ENCODE results near the gene PIGP. TPM values are rescaled to one million over a fixed set of nuclear protein-coding genes. Genes with fewer than 3 reads are reported as not detected.

Gene PIGP
- total RNA-seq, 1 donor from 2014 or later, result 15.9 TPM

GRCh38 chr21:37026499-37026898 lies 46.4 kb downstream of the PIGP start:
- no peak overlapping the region for H3K4me3 ChIP-seq (ENCODE audit: low read depth, low read length)
- H3K27me3 ChIP-seq (ENCODE audit: control insufficient read depth, insufficient read depth, low read length), result no peaks in the 10 kb centered on the region
- no peak for TF ChIP-seq CTCF (IDR thresholded peaks at IDR 0.05; ENCODE audit: insufficient read depth, low read length, poor library complexity, severe bottlenecking)
- no peak for DNase-seq (ENCODE audit: low read depth)
- no peaks in the 10 kb centered on the region for H3K36me3 ChIP-seq (ENCODE audit: control insufficient read depth, insufficient read depth, low read length)

GRCh38 chr21:37017951-37018679 lies 54.8 kb downstream of the PIGP start:
- Histone ChIP-seq H3K27me3 (ENCODE audit: control insufficient read depth, insufficient read depth, low read length) (no peaks in the 10 kb centered on the region), H3K36me3 (ENCODE audit: control insufficient read depth, insufficient read depth, low read length) (no peaks in the 10 kb centered on the region), H3K4me3 (ENCODE audit: low read depth, low read length) (no peak overlapping the region)
- no peak for DNase-seq (ENCODE audit: low read depth)
- TF ChIP-seq CTCF (IDR thresholded peaks at IDR 0.05; ENCODE audit: insufficient read depth, low read length, poor library complexity, severe bottlenecking), result no peak

Other genes starting within 250 kb of the PIGP start
- gene HLCS, start 106.4 kb downstream of the PIGP start, total RNA-seq, result 26.7 and 38.2 TPM in 2 replicates
- 0.48 and 0.92 TPM in 2 replicates for gene RIPPLY3, start 66.4 kb downstream of the PIGP start, total RNA-seq
- 126 and 139 TPM in 2 replicates for gene TTC3, start 183 bp upstream of the PIGP start, total RNA-seq
- 64.1 and 80.8 TPM in 2 replicates for gene VPS26C, start 194.3 kb upstream of the PIGP start, total RNA-seq